Stimulated activated memory B cell treated with anti-CD40 and anti-IgM and Interleukin-4, amounts not matched to agents 10 μg/mL and 1 μg/mL and 100 μg/mL, for 72 hours (primary cell): Measurements from ENCODE around the gene GLIS1.
"Not testable (repeated sequence)": the region's sequence is repeated elsewhere in the genome, so short reads cannot be mapped to it uniquely, and the experiment has no call there.

Source experiments
- ATAC-seq: fragments of 150-1000 bp; cut with Tn5 transposase; 2 replicates; pipeline ENCODE4 v1.10.0; 2021
- H3K27ac Mint-ChIP-seq: one replicate; pipeline ENCODE4 v1.8.0; 2022; ENCODE audit warnings: mild to moderate bottlenecking, mixed read lengths
- H3K27me3 Mint-ChIP-seq: one replicate; pipeline ENCODE4 v1.8.0; 2022; ENCODE audit warnings: mixed read lengths
- H3K36me3 Mint-ChIP-seq: one replicate; pipeline ENCODE4 v1.8.0; 2022; ENCODE audit warnings: mixed read lengths
- H3K4me1 Mint-ChIP-seq: one replicate; pipeline ENCODE4 v1.8.0; 2022; ENCODE audit warnings: mixed read lengths
- H3K4me3 Mint-ChIP-seq: one replicate; pipeline ENCODE4 v1.8.0; 2022; ENCODE audit warnings: mild to moderate bottlenecking, moderate library complexity, mixed read lengths
- H3K9me3 Mint-ChIP-seq: one replicate; pipeline ENCODE4 v1.8.0; 2022; ENCODE audit warnings: mixed read lengths

GLIS1 gene

DNA sequence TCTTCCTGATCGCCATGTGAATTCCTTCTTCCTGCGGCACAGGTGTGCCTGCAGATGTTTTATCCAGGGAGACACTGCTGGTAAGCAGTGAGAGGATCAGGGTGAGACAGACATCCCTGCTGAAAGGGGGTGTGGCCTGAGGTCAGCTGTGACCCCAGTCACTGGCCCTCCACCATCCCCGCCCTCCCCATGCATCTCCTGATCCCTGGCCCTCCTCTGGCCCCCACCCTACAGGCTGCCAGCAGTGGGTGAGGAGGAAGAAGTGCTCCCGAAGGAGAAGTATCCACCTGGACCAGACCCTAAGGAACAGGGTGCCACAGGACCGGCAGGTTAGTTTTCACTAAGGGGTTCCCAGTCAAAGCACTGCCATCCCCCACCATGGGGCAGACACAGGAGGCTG lies 85.3 kb downstream of the GLIS1 start:
- peaks cover 12% of the 10 kb centered on the region for H3K27me3 Mint-ChIP-seq

DNA sequence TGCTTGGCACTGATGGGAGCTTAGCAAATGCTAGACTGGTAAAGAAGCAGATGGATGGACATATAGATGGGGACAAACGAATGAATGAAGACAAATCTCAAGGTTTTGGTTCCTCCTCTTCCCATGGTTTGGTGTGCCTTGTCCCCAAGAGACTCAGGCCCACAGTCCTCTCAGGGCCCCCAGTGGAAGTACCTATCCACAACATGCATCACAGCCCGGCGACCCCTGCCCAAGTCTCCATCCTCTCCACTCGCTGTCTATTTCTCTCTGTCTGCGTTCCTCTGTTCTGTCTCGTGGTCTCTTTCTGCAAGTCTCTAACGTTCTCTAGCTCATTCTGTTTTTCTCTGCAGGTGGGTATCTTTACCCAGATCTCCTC lies 85.8 kb downstream of the GLIS1 start:
- no peak overlapping the region for H3K4me3 Mint-ChIP-seq
- no peak for ATAC-seq
- no peaks in the 10 kb centered on the region for H3K36me3 Mint-ChIP-seq
- no peak overlapping the region for H3K27ac Mint-ChIP-seq
- H3K27me3 Mint-ChIP-seq, result peaks cover 12% of the 10 kb centered on the region
- H3K4me1 Mint-ChIP-seq, result no peaks in the 10 kb centered on the region
- no peaks in the 10 kb centered on the region for H3K9me3 Mint-ChIP-seq

More for the DNA sequence above, 85.3 kb downstream of the GLIS1 start:
- ATAC-seq, result no peak
- Mint-ChIP-seq H3K36me3 (no peaks in the 10 kb centered on the region), H3K4me1 (no peaks in the 10 kb centered on the region), H3K9me3 (no peaks in the 10 kb centered on the region), H3K4me3 (no peak overlapping the region), H3K27ac (no peak overlapping the region)

DNA sequence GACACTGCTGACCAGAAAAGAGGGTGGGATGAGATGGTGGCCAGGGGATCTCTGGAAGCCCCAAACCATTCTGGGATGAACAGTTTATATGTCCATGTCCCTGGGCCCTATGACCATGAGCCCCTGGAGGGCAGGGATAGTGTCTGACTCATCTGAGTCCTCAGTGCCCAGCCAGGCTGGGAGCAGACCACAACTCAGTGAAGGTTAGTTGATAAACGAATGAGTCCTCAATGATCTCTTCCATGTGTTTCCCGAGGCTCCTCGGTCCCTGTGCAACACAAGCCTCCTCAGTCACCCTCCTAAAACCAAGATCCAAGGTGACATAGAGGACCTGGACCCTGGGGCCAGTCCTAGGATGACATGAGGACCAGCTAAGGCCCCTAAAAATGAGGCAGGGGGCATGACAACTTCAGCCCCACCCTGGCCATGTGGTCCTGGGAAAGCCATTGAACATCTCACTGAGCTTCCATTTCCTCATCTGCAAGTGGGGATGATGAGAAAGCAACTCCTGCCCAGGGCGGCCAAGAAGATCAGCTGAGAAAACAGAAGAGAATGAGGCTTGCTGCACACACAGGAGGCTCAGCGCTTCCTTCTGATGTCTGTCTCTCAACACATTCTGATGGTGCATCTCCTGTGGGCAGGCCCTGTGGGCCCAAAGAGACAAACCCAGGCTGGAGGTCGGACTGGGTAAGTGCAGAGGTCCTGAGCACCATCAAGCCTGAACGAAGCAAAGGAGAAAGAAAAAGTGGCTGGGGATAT lies 86.3 kb downstream of the GLIS1 start:
- Mint-ChIP-seq H3K4me3 (no peak overlapping the region), H3K4me1 (no peaks in the 10 kb centered on the region), H3K27ac (no peak overlapping the region), H3K9me3 (no peaks in the 10 kb centered on the region), H3K36me3 (no peaks in the 10 kb centered on the region), H3K27me3 (peaks cover 12% of the 10 kb centered on the region)
- ATAC-seq, result no peak

DNA sequence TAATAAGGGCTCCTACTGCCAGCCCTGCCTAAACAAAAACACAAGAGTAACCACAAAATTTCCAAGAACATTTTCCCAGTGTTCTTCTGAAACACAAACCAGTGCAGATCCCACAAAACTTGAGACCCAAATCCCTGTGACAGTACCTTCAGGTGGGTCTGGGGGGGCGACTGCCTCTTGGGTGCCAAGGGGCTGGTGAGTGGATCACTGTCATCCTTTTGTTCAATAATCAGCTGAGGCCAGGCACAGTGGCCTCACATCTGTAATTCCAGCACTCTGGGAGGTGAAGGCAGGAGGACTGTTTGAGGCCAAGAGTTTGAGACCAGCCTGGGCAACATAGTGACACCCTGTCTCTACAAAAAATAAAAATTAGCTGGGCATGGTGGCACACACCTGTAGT lies 87.6 kb downstream of the GLIS1 start:
- no peaks in the 10 kb centered on the region for H3K4me1 Mint-ChIP-seq
- no peak overlapping the region for H3K4me3 Mint-ChIP-seq
- no peaks in the 10 kb centered on the region for H3K36me3 Mint-ChIP-seq
- H3K27ac Mint-ChIP-seq, result no peak overlapping the region
- H3K27me3 Mint-ChIP-seq, result peaks cover 12% of the 10 kb centered on the region
- H3K9me3 Mint-ChIP-seq, result no peaks in the 10 kb centered on the region
- no peak for ATAC-seq

DNA sequence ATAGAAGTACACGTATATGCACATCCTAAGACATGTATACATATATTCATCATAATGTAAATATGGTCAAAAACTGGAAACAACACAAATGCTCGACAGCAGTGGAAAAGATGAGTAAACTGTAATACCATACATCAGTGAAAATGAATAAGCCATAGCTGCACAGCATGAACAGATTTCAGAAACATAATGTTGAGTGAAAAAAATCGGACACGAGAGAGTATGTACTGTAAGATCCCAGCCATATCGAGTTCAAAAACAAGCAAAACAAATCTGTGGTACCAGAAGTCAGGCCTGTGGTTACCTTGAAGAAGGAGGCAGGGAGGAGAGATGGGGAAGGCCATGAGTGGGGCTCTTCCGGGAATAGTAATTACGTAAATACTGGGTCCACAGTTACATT lies 90.4 kb downstream of the GLIS1 start:
- no peak for ATAC-seq
- H3K4me3 Mint-ChIP-seq, result no peak overlapping the region
- no peaks in the 10 kb centered on the region for H3K4me1 Mint-ChIP-seq
- no peaks in the 10 kb centered on the region for H3K36me3 Mint-ChIP-seq
- peaks cover 12% of the 10 kb centered on the region for H3K27me3 Mint-ChIP-seq
- H3K9me3 Mint-ChIP-seq, result no peaks in the 10 kb centered on the region
- no peak overlapping the region for H3K27ac Mint-ChIP-seq

DNA sequence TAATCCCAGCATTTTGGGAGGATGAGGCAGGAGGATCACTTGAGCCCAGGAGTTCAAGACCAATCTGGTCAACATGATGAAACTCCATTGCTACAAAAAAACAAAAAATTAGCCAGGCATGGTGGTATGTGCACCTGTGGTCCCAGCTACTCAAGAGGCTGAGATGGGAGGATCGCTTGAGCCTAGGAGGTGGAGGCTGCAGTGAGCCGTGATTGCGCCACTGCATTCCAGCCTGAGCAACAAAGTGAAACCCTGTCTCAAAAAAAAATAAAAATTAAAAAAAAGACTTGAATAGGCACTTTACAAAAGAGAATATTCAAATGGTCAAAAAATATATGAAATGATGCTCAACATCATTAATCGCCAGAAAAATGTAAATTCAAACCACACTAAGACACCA lies 91.0 kb downstream of the GLIS1 start:
- H3K27ac Mint-ChIP-seq, H3K4me3 Mint-ChIP-seq, ATAC-seq, H3K4me1 Mint-ChIP-seq, H3K36me3 Mint-ChIP-seq, H3K9me3 Mint-ChIP-seq: not testable (repeated sequence)
- H3K27me3 Mint-ChIP-seq, result peaks cover 15% of the 10 kb centered on the region

DNA sequence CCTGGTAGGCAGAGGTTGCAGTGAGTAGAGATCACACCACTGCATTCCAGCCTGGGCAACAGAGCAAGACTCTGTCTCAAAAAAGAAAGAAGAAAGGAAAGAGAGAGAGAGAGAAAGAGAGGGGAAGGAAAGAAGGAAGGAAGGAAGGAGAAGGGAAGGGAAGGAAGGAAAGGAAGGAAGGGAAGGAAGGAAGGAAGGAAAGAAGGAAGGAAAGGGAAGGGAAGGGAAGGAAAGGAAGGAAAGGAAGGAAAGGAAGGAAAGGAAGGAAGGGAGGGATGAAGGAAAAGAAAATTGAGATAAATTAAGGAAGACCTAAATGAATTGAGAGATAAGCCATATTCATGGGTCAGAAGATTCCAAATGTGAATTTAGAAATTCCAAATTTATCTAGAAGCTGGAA lies 92.2 kb downstream of the GLIS1 start:
- Mint-ChIP-seq H3K27me3 (peaks cover 15% of the 10 kb centered on the region), H3K4me1 (no peaks in the 10 kb centered on the region), H3K9me3 (no peaks in the 10 kb centered on the region), H3K36me3 (no peaks in the 10 kb centered on the region), H3K4me3 (no peak overlapping the region), H3K27ac (no peak overlapping the region)
- no peak for ATAC-seq

DNA sequence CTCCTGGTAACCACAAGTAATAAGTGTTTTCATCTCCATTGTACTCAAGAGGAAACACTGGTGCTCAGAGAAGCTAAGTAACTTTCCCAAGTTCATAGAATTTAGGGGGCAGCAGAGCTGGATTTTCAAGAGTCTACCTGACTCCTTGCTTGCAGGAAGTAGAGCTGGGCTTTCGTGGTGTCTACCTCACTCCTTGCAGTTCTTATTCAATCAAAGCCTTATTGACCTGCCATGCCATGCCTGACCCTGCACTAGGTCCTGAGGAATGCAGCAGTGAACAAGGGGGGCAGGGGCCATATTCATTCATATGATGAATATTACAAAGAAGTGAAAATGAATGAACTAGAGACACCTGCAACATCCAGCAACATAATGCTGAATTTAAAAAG lies 93.3 kb downstream of the GLIS1 start:
- H3K9me3 Mint-ChIP-seq, result no peaks in the 10 kb centered on the region
- H3K36me3 Mint-ChIP-seq, result no peaks in the 10 kb centered on the region
- peaks cover 15% of the 10 kb centered on the region for H3K27me3 Mint-ChIP-seq

DNA sequence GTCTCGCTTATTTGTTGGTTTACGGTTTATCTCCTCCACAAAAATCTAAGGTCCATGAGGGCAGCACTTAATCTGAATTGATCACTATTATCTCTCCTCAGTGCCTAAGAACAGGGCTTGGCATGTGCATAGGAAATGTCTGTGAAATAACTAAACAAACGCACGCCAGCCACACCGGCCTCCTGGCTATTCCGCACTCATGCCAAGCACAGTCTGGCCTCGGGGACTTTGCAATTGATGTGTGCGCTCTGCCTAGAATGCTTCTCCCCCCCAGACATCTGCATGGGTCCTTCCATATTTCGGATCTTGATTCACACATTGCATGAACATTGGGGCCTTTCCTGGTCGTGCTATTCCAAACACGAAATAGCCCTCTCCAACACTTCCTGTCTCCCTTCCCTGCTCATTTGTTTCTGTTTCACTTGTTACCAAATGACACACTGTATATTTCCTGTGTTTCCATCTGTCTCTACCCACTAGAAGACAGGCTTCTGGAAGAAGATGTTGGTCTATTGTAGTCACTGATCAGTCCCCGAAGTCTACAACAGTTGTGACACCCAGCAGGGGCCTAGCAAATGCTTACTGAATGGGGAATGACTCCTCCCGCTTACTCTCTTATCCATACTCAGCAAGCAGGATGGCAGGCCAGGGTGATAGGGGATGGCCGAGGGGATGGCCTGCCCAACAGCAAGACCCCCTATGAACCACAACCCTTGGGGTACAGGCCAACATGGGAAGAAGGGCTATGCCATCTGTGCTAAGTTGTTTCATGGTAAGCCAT lies 93.9 kb downstream of the GLIS1 start:
- H3K4me1 Mint-ChIP-seq, result no peaks in the 10 kb centered on the region
- no peak overlapping the region for H3K4me3 Mint-ChIP-seq
- no peaks in the 10 kb centered on the region for H3K9me3 Mint-ChIP-seq
- ATAC-seq, result no peak
- no peak overlapping the region for H3K27ac Mint-ChIP-seq
- H3K36me3 Mint-ChIP-seq, result no peaks in the 10 kb centered on the region
- peaks cover 15% of the 10 kb centered on the region for H3K27me3 Mint-ChIP-seq

More for the DNA sequence above, 93.3 kb downstream of the GLIS1 start:
- no peak overlapping the region for H3K27ac Mint-ChIP-seq
- H3K4me3 Mint-ChIP-seq, result no peak overlapping the region
- no peak for ATAC-seq
- H3K4me1 Mint-ChIP-seq, result no peaks in the 10 kb centered on the region

DNA sequence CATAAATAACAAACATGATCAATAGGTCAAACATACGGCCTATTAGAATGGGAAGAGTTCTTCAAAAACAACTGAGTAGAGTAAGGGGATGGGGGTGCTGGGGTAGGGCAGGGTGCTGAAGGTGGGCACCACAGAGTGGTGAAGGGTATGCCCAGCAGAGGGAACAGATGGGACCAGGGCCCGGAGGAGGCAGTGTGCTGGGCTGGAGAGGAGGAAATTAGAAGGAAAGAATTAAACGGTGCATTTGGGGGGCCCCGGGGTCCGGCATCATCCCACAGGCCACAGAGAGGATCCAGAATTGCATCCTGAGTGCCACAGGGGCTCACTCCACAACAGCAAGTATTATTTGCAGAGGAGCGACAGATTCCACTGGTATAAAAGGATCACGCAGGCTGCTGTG lies 94.5 kb downstream of the GLIS1 start:
- Mint-ChIP-seq H3K4me1 (no peaks in the 10 kb centered on the region), H3K4me3 (no peak overlapping the region), H3K27ac (no peak overlapping the region), H3K27me3 (peaks cover 15% of the 10 kb centered on the region), H3K36me3 (no peaks in the 10 kb centered on the region), H3K9me3 (no peaks in the 10 kb centered on the region)
- no peak for ATAC-seq

DNA sequence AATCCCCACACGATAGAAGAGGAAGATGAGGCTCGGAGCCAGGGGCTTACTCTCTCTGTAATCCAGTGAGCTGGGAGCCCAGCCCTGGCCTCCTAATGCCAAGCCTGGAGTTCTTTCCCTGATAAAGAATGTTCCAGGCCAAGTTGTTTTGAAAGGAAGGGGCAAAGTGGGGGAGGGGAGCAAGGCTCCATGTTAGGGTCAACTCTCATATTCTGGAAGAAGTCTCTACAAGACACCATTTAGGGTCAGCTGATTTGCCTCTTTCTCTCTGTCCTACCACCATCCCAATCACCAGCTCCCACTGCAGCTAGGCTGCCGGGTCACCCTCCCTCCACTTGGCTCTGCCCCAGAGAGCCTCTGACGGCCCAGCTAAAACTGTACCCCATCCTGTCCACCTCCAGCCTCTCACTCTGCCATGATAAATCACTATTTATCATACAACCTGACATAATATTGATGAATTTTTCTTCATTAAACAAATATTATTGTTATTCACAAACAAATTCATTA lies 95.0 kb downstream of the GLIS1 start:
- Mint-ChIP-seq H3K4me3 (no peak overlapping the region), H3K27ac (no peak overlapping the region), H3K27me3 (peaks cover 15% of the 10 kb centered on the region), H3K4me1 (no peaks in the 10 kb centered on the region), H3K36me3 (no peaks in the 10 kb centered on the region), H3K9me3 (no peaks in the 10 kb centered on the region)
- ATAC-seq, result no peak

DNA sequence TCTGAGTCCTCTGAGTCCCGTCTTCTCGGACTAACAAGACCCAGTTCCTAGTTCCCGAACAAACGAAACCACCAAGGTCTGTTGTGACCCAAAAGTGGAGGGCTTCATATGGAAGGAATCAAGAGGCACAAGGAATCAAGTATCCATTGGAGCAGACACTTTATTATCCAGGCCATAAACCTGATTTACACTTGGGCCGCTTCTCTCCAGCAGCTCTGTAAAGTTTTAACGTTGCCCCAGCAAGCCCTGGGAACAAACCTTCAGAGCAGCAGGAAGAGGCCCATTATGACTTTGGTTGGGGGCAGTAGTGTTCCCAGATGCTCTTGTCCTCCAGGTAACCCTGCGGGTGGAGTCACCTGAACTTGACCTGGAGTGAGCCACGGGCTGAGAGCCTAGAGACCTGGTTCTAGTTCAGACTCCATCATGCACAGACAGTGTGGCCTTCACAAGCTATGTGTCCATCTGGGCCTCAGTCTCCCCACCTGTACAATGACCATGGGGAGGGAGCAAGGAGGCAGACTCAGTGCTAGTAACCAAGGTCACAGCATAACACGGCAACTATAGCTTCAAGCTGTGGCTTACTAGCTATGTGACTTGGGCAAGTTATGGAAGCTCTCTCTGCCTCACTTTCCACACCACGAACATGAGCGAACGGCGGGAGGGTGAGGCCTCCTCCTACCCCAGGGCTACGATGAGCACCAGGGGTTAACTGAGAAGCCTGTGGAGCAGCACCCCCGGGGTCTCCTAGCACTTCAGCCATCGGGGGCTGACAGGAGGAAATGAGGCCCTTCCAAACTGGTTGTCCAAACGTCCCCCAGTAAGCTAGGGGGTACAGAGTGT lies 95.7 kb downstream of the GLIS1 start:
- Mint-ChIP-seq H3K4me1 (no peaks in the 10 kb centered on the region), H3K4me3 (no peak overlapping the region), H3K27me3 (peaks cover 15% of the 10 kb centered on the region), H3K9me3 (no peaks in the 10 kb centered on the region), H3K27ac (no peak overlapping the region), H3K36me3 (no peaks in the 10 kb centered on the region)
- no peak for ATAC-seq

DNA sequence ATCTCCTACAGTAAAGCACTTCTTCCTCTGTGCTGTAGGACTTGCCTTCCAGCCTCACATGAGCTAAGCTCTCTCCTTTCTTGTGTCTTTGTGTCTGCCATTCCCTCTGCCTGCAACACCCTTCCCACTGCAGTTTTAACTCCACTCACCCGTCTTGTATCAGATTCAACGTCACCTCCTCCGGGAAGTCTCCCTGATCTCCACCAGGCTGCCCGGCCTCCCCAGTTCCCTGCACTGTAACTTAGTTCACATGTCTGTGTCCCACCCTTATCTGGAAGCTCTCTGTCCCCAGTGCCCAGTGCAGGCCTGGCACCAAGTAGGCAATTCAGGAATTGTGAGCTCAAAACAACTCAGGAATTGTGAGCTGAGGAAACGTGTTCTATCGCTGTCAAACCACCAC lies 96.4 kb downstream of the GLIS1 start:
- Mint-ChIP-seq H3K36me3 (no peaks in the 10 kb centered on the region), H3K27me3 (peaks cover 21% of the 10 kb centered on the region), H3K9me3 (no peaks in the 10 kb centered on the region), H3K4me3 (no peak overlapping the region), H3K4me1 (no peaks in the 10 kb centered on the region), H3K27ac (no peak overlapping the region)
- ATAC-seq, result no peak

DNA sequence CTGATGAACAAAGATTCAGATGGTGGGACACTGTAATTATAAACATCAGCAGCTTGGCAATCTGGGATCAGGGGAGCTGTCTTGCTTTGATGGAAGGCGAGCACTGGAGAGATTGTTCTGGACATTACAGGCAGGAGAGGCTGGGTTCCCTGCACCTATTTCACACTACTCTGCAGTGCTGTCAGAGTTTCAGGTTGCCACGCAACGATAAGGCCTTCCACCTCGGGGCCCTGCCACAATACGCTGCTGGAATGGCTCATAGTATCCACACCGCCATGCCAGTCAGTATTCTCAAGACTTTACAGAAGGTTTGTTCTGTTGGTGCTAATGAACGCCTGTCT lies 96.8 kb downstream of the GLIS1 start:
- Mint-ChIP-seq H3K27me3 (peaks cover 23% of the 10 kb centered on the region), H3K36me3 (no peaks in the 10 kb centered on the region), H3K27ac (no peak overlapping the region), H3K4me1 (no peaks in the 10 kb centered on the region), H3K9me3 (no peaks in the 10 kb centered on the region), H3K4me3 (no peak overlapping the region)
- no peak for ATAC-seq

DNA sequence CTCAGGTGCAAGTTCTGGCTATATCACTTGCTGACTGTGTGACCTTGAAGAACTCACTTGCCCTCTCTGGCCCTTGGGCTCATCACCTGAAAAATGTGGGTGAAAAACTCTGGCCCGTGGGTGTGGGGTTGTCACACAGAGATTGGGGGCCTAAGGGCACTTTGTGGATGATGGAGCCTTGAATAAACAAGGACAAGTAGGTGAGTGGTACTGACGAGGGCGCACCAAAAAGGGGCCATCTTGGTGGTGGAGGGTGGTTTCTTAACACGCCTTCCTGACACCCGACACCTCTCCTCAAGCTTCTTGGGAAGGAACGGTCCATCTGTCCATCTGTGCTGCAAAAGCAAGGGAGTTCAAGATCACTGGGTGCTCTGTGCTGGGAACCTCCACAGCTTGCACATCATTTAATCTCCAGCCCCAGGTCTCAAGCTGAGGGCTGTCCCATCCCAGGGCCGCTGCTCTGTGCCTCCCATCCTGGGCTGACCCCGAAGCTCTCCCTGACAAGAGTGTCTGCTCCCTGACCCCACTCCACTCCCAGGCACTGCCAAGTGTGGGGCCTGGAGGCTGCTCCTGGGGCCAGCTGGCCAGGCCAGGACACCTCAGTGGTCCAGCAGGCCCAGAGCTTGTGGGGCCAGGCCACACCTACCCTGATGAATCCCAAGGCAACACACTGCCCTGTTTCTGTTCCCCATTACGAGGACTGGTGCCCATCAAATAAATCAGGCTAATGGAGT lies 97.3 kb downstream of the GLIS1 start:
- Mint-ChIP-seq H3K36me3 (no peaks in the 10 kb centered on the region), H3K4me1 (no peaks in the 10 kb centered on the region), H3K27me3 (peaks cover 27% of the 10 kb centered on the region), H3K4me3 (no peak overlapping the region), H3K9me3 (no peaks in the 10 kb centered on the region), H3K27ac (no peak overlapping the region)
- no peak for ATAC-seq
